Measurements from ENCODE around the gene BTBD10. TPM values are rescaled to one million over a fixed set of nuclear protein-coding genes. Genes with fewer than 3 reads are reported as not detected.

Gene BTBD10
- total and polyA plus RNA-seq, 2 experiments from 2014 or later, result 34.7 to 39.0 TPM

DNA sequence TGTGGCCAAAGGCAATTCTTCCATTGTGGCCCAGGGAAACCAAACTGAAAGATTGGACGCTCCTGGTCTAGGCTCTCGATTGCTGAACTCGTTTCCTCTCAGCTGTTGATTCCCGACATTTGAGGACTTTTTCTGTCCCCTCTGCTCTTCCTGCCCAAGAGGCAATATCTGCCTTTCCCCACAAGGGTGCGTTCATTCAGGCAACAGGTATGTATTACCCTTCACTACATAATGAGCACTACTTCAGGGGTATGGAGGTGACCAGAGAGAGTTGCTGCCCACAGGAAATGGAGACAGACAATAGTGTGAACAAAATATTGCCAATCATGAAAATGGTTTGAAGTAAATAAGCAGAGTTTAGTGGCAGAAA is 24.6 kb upstream of the BTBD10 start:
- Histone ChIP-seq H3K4me3 (no peak overlapping the region), H3K9me3 (ENCODE audit: low read depth) (no peaks in the 10 kb centered on the region), H3K36me3 (no peaks in the 10 kb centered on the region), H3K4me1 (ENCODE audit: low read depth) (no peaks in the 10 kb centered on the region), H3K27ac (no peak overlapping the region), H3K27me3 (no peaks in the 10 kb centered on the region)
- TF ChIP-seq, protein P1, sequence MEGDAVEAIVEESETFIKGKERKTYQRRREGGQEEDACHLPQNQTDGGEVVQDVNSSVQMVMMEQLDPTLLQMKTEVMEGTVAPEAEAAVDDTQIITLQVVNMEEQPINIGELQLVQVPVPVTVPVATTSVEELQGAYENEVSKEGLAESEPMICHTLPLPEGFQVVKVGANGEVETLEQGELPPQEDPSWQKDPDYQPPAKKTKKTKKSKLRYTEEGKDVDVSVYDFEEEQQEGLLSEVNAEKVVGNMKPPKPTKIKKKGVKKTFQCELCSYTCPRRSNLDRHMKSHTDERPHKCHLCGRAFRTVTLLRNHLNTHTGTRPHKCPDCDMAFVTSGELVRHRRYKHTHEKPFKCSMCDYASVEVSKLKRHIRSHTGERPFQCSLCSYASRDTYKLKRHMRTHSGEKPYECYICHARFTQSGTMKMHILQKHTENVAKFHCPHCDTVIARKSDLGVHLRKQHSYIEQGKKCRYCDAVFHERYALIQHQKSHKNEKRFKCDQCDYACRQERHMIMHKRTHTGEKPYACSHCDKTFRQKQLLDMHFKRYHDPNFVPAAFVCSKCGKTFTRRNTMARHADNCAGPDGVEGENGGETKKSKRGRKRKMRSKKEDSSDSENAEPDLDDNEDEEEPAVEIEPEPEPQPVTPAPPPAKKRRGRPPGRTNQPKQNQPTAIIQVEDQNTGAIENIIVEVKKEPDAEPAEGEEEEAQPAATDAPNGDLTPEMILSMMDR (IDR thresholded peaks at IDR 0.05; ENCODE audit: low read depth, low read length), result peak; percentile 35
- peak in 1 of 2 donors; percentile 27 for DNase-seq (ENCODE audit: low read depth in 1 of 2, low spot score in 1 of 2)

DNA sequence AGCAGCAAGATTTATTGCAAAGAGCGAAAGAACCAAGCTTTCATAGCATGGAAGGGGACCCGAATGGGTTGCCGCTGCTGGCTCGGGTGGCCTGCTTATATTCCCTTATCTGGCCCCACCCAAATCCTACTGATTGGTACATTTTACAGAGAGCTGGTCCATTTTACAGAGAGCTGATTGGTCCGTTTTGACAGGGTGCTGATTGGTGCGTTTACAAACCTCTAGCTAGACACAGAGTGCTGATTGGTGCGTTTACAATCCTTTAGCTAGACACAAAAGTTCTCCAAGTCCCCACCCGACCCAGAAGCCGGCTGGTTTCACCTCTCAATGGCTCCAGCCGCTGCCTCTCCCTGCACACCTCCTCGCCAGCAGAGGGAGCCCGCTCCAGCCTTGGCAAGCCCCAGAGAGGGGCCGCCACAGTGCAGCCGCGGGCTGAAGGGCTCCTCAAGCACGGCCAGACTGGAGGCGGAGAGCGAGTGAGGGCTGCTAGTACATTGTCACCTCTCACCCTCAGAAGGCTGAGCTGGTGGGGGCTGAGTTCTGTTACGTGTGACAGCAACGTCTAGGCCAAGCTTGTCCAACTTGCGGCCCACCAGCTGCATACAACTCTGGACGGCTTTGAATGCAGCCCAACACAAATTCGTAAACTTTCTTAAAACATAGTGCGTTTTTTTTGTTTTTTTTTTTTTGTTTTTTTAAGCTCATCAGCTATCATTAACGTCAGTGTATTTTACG is 24.1 kb upstream of the BTBD10 start:
- Histone ChIP-seq H3K27ac (no peak overlapping the region), H3K27me3 (no peaks in the 10 kb centered on the region), H3K4me1 (ENCODE audit: low read depth) (no peaks in the 10 kb centered on the region), H3K4me3 (no peak overlapping the region), H3K9me3 (ENCODE audit: low read depth) (no peaks in the 10 kb centered on the region), H3K36me3 (no peaks in the 10 kb centered on the region)
- peak; percentile 24 to 58 for DNase-seq (ENCODE audit: low read depth in 1 of 2, low spot score in 1 of 2)
- TF ChIP-seq, protein P1 (IDR thresholded peaks at IDR 0.05; ENCODE audit: low read depth, low read length), result peak; percentile 45

DNA sequence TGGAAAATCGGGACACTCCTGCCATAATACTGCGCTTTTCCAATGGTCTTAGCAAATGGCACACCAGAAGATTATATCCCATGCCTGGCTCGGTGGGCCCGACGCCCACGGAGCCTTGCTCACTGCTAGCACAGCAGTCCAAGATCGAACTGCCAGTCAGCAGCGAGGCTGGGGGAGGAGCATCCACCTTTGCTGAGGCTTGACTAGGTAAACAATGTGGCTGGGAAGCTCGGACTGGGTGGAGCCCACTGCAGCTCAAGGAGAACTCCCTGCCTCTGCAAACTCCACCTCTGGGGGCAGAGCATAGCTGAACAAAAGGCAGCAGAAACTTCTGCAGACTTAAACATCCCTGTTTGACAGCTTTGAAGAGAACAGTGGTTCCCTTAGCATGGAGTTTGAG is 17.2 kb upstream of the BTBD10 start:
- H3K4me3 ChIP-seq, result no peak overlapping the region
- no peaks in the 10 kb centered on the region for H3K27me3 ChIP-seq
- no peaks in the 10 kb centered on the region for H3K36me3 ChIP-seq
- no peak overlapping the region for H3K27ac ChIP-seq
- TF ChIP-seq, protein P1 (IDR thresholded peaks at IDR 0.05; ENCODE audit: low read depth, low read length), result no peak
- H3K9me3 ChIP-seq (ENCODE audit: low read depth), result no peaks in the 10 kb centered on the region
- no peaks in the 10 kb centered on the region for H3K4me1 ChIP-seq (ENCODE audit: low read depth)
- no peak for DNase-seq (ENCODE audit: low read depth in 1 of 2, low spot score in 1 of 2)

GRCh38 chr11:13479688-13480087 is 16.7 kb upstream of the BTBD10 start:
- H3K4me1 ChIP-seq (ENCODE audit: low read depth), result no peaks in the 10 kb centered on the region
- no peaks in the 10 kb centered on the region for H3K36me3 ChIP-seq
- H3K4me3 ChIP-seq, result no peak overlapping the region
- H3K27ac ChIP-seq, result no peak overlapping the region
- DNase-seq (ENCODE audit: low read depth in 1 of 2, low spot score in 1 of 2), result no peak
- H3K9me3 ChIP-seq (ENCODE audit: low read depth), result no peaks in the 10 kb centered on the region
- H3K27me3 ChIP-seq, result no peaks in the 10 kb centered on the region
- TF ChIP-seq, protein P1 (IDR thresholded peaks at IDR 0.05; ENCODE audit: low read depth, low read length), result no peak

DNA sequence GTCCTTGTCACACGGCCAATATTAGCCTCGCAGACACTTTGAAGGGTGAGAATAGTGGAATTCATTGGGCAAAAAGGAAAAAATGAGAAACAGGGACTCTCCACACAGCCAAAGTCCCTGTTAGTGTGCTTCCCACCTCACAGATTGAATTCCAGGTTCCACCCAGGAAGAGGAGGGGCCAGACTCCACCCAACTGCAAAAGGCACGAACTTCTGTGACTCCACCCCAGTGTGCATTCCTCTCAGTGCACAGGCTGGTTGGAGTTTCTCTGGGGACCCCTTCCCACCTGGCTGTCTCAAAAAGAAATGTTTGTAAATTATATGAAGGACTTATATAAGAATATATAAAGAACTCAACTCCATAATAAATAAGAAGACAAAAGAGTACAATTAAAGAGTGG is 12.1 kb upstream of the BTBD10 start:
- H3K9me3 ChIP-seq (ENCODE audit: low read depth), result no peaks in the 10 kb centered on the region
- no peak overlapping the region for H3K4me3 ChIP-seq
- TF ChIP-seq, protein P1 (IDR thresholded peaks at IDR 0.05; ENCODE audit: low read depth, low read length), result no peak
- DNase-seq (ENCODE audit: low read depth in 1 of 2, low spot score in 1 of 2), result no peak
- H3K36me3 ChIP-seq, result no peaks in the 10 kb centered on the region
- H3K4me1 ChIP-seq (ENCODE audit: low read depth), result peaks cover 9% of the 10 kb centered on the region
- no peaks in the 10 kb centered on the region for H3K27me3 ChIP-seq
- H3K27ac ChIP-seq, result no peak overlapping the region
